ENCODE results near the gene LIN7C. TPM values are rescaled to one million over a fixed set of nuclear protein-coding genes. Genes with fewer than 3 reads are reported as not detected.

LIN7C gene
- total RNA-seq, 1 donor from 2014 or later: 15.1 TPM

DNA sequence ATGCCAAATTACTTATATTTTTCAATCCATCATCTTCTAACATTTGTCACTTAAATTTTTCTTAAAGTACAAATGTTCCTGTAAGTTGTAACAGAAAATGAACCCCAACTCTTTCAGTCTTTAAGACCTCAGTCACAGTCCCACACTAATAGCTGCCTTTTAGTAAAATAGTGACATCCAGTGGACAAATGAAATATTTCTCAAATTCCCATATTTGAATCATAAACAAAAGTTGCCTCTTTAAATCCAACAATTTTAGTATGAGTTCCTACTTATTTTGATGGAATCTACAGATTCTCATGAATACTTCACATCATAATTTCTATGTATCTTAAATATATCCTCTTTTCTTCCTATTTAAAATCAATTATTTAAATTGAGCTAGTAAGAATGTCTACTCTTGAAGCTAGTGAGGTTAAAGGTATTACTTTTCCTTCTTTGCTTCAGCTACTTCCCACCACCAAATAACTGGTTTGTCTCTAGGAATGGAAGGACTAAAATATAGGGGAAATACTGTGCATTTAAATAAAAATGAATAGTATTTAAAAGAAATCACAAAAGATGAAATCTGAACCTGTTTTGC is 9.2 kb downstream of the LIN7C start:
- TF ChIP-seq, protein P1, sequence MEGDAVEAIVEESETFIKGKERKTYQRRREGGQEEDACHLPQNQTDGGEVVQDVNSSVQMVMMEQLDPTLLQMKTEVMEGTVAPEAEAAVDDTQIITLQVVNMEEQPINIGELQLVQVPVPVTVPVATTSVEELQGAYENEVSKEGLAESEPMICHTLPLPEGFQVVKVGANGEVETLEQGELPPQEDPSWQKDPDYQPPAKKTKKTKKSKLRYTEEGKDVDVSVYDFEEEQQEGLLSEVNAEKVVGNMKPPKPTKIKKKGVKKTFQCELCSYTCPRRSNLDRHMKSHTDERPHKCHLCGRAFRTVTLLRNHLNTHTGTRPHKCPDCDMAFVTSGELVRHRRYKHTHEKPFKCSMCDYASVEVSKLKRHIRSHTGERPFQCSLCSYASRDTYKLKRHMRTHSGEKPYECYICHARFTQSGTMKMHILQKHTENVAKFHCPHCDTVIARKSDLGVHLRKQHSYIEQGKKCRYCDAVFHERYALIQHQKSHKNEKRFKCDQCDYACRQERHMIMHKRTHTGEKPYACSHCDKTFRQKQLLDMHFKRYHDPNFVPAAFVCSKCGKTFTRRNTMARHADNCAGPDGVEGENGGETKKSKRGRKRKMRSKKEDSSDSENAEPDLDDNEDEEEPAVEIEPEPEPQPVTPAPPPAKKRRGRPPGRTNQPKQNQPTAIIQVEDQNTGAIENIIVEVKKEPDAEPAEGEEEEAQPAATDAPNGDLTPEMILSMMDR (IDR thresholded peaks at IDR 0.05): peak in 2 of 3 experiments; percentile 36 to 53
- no peak overlapping the region for H3K4me3 ChIP-seq
- DNase-seq (ENCODE audit: low spot score in 2 of 2): no peak
- peaks cover 20 to 44% of the 10 kb centered on the region in 2 donors for H3K36me3 ChIP-seq
- H3K27me3 ChIP-seq: no peaks in the 10 kb centered on the region
- no peak overlapping the region for H3K27ac ChIP-seq
- no peaks in the 10 kb centered on the region for H3K9me3 ChIP-seq
- intact Hi-C loops (cut with DNase I): no loop called here
- H3K4me1 ChIP-seq: no peaks in the 10 kb centered on the region

DNA sequence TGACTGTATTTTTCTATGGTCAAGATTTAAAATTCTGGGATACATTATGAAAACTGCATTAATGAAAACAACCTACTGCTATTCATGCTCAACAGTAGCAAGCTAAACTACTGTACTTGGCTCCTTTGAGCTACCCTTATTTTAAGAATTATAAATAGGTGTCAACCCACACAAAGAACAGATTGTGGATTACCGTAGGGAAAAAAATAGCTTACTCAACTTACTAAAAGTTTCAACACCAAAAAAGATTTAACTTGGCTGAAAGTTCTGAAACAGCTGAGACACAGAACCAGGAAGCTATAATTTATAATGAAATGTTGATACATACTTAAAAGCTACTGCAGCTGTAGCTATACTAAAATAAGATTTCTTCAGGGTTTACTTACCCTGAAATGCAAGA is 10.1 kb downstream of the LIN7C start:
- no peaks in the 10 kb centered on the region for H3K4me1 ChIP-seq
- H3K4me3 ChIP-seq: no peak overlapping the region
- TF ChIP-seq, protein P1 (IDR thresholded peaks at IDR 0.05): no peak
- peaks cover 23 to 52% of the 10 kb centered on the region in 2 donors for H3K36me3 ChIP-seq
- intact Hi-C loops (cut with DNase I): no loop called here
- no peaks in the 10 kb centered on the region for H3K27me3 ChIP-seq
- H3K27ac ChIP-seq: no peak overlapping the region
- no peak for DNase-seq (ENCODE audit: low spot score in 2 of 2)
- no peaks in the 10 kb centered on the region for H3K9me3 ChIP-seq

DNA sequence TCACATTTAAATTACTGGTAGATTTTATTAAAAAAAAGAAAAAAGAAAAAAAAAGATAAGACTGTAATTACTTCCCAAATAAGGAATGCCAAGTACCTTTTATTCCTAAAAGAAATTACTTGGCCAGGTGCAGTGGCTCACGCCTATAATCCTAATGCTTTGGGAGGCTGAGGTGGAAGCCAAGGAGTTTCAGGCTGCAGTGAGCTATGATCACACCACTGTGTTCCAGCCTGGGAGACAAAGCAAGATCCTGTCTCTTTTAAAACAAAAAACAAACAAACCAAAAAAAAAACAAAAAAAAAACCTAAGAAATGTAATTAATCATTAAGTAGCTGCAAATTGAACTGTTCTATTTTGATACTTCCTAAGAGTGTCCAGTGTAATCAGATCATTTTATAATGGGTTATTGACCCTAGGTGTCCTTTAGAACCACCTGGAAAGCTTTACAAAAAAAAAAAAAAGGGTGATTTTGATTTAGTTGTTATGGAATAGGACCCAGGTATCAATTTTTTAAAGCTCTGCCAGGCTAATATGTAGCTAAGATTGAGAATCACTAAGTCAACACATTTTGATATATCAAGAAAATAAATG is 10.8 kb downstream of the LIN7C start:
- H3K36me3 ChIP-seq: peaks cover 25 to 54% of the 10 kb centered on the region in 2 donors

DNA sequence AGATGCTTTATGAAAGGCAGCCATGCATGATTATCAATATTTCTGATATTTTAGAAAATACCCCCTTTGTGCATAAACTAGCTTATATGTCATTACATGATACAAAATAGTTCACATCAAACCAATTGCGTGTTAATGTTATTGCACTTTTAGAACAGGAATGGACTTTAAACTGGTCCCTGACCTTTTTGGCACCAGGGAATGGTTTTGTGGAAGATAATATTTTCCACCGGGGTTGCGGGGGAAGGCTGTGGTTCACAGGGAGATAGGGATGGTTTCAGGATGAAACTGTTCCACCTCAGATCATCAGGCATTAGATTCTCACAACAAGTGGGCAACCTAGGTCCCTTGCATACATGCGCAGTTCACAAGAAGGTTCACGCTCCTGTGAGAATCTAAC is 17.5 kb downstream of the LIN7C start:
- TF ChIP-seq, protein P1 (IDR thresholded peaks at IDR 0.05): no peak
- intact Hi-C loops (cut with DNase I): loop anchor here (5.0 to 10.0 kb wide), 4 partner anchors 107 to 1194 kb away; no protein-coding TSS in a partner anchor

More for the DNA sequence above, 10.8 kb downstream of the LIN7C start:
- no peaks in the 10 kb centered on the region for H3K4me1 ChIP-seq
- H3K27ac ChIP-seq: no peak overlapping the region
- no peak for DNase-seq (ENCODE audit: low spot score in 2 of 2)
- H3K27me3 ChIP-seq: no peaks in the 10 kb centered on the region
- no peak overlapping the region for H3K4me3 ChIP-seq
- H3K9me3 ChIP-seq: no peaks in the 10 kb centered on the region
- intact Hi-C loops (cut with DNase I): no loop called here
- TF ChIP-seq, protein P1 (IDR thresholded peaks at IDR 0.05): no peak

GRCh38 chr11:27487706-27488105 is 18.9 kb downstream of the LIN7C start:
- H3K36me3 ChIP-seq: peaks cover 11 to 20% of the 10 kb centered on the region in 2 donors
- intact Hi-C loops (cut with DNase I): loop anchor here (5.0 to 10.0 kb wide), 4 partner anchors 105 to 1193 kb away; no protein-coding TSS in a partner anchor
- H3K4me3 ChIP-seq: no peak overlapping the region
- DNase-seq (ENCODE audit: low spot score in 2 of 2): no peak
- TF ChIP-seq, protein P1 (IDR thresholded peaks at IDR 0.05): no peak
- H3K9me3 ChIP-seq: no peaks in the 10 kb centered on the region
- H3K27ac ChIP-seq: no peak overlapping the region
- no peaks in the 10 kb centered on the region for H3K27me3 ChIP-seq
- no peaks in the 10 kb centered on the region for H3K4me1 ChIP-seq

More for the DNA sequence above, 17.5 kb downstream of the LIN7C start:
- Histone ChIP-seq H3K27ac (no peak overlapping the region), H3K9me3 (no peaks in the 10 kb centered on the region), H3K4me1 (no peaks in the 10 kb centered on the region), H3K36me3 (peaks cover 11 to 26% of the 10 kb centered on the region in 2 donors), H3K4me3 (no peak overlapping the region), H3K27me3 (no peaks in the 10 kb centered on the region)
- no peak for DNase-seq (ENCODE audit: low spot score in 2 of 2)
